Stomach smooth muscle (tissue), 2 donors: ENCODE measurements around the gene VTN.

Experiments
- H3K27ac ChIP-seq: one replicate; pipeline ENCODE4 v1.7.0; 2013; ENCODE audit warnings: mild to moderate bottlenecking, low read length, inconsistent platforms
- H3K27me3 ChIP-seq, 2 donors: one replicate each; pipeline ENCODE4 v1.7.0; 2013; ENCODE audit warnings: low read length in 2 of 2; ENCODE audit not compliant: insufficient read depth in 2 of 2, control insufficient read depth in 1 of 2
- H3K36me3 ChIP-seq, 2 donors: one replicate each; pipeline ENCODE4 v1.7.0; 2013; ENCODE audit warnings: low read length in 2 of 2; ENCODE audit not compliant: control insufficient read depth in 2 of 2, insufficient read depth in 2 of 2
- H3K4me1 ChIP-seq: one replicate; pipeline ENCODE4 v1.7.0; 2013; ENCODE audit warnings: low read length; ENCODE audit not compliant: control insufficient read depth, insufficient read depth
- H3K4me3 ChIP-seq, 2 donors: one replicate each; pipeline ENCODE4 v1.7.0; 2013; ENCODE audit warnings: low read length in 2 of 2
- H3K9ac ChIP-seq, 2 donors: one replicate each; pipeline ENCODE4 v1.7.0; 2013; ENCODE audit warnings: low read length in 2 of 2, mild to moderate bottlenecking in 1 of 2
- H3K9me3 ChIP-seq, 2 donors: one replicate each; pipeline ENCODE4 v1.7.0; 2013; ENCODE audit warnings: low read length in 2 of 2; ENCODE audit not compliant: control insufficient read depth in 2 of 2
- donor health status: healthy.
- donor health status: Pancreatic carcinoma.

VTN gene

DNA sequence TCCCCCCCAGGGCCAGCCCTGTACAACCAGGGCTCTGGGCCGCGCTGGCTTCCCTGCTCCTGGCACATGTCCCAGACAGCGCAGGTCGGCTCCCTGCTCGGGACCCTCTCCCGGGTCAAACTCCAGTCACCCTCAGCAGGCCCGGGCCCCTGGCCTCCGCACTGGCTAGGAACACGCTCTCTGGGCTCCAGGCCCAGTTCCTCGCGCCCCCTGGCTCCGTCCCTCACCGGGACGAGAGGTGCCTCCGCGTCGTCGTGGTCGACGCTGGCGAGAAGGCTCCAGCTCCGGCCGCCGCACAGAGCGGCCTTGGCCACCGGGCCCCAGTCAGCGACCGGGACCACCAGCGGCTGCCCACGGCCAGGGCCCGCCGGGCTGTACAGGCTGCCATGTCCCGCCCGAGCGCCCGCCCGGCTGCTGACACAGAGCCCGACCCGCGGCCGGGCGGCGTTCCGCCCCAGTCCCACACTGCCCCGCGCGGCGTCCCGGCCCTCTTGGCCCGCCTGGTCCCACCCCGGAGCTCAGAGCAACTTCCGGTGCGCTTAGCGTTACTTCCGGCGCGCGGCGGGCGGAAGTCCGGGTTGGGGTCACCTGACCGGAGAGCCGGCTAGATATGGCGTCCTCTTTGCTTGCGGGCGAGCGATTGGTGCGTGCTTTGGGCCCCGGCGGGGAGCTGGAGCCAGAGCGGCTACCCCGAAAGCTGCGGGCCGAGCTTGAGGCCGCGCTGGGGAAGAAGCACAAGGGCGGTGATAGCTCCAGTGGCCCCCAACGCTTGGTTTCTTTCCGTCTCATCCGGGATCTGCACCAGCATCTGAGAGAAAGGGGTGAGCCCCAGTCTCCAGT is 12.8 kb downstream of the VTN start, which contains the start of gene POLDIP2:
Gene POLDIP2, minus strand, starts transcription at position 467 of the 840 bp plus-strand sequence. Its CDS starts 79 bp downstream, at position 388.
- Histone ChIP-seq H3K9ac (peak within 1 kb of the TSS; percentile 92 to 97), H3K9me3 (no peaks in the 10 kb centered on the region), H3K27me3 (no peaks in the 10 kb centered on the region), H3K36me3 (peaks cover 41 to 42% of the 10 kb centered on the region in 2 donors), H3K27ac (peak within 1 kb of the TSS; percentile 82), H3K4me1 (peaks cover 25% of the 10 kb centered on the region), H3K4me3 (peak within 1 kb of the TSS; percentile 85 to 97)

DNA sequence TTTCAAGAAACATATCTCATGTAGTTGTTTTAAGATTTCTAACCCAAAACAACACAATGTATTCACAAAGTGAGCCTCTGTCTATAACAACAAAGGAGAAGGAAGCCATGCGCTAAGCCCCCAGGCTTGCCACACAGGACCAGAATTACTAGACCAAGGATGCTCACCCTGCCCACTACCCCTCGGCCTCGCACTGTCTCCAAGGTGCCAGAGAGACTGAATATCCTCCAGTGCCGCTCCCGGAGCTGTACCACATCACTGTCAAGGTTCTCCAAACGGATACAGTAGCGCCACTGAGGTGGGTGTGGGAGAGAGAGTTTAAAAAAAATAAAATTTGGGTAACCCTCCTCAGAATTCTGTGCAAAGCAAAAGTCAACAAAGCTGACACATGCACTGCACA is 19.8 kb downstream of the VTN start:
- Histone ChIP-seq H3K27me3 (no peaks in the 10 kb centered on the region), H3K27ac (no peak overlapping the region), H3K9ac (no peak overlapping the region), H3K36me3 (peaks cover 70 to 81% of the 10 kb centered on the region in 2 donors), H3K9me3 (no peaks in the 10 kb centered on the region), H3K4me1 (peaks cover 3% of the 10 kb centered on the region), H3K4me3 (no peak overlapping the region)

GRCh38 chr17:28348979-28349378 is 21.1 kb downstream of the VTN start:
- Histone ChIP-seq H3K9me3 (no peaks in the 10 kb centered on the region), H3K27ac (no peak overlapping the region), H3K4me3 (no peak overlapping the region), H3K4me1 (peaks cover 3% of the 10 kb centered on the region), H3K9ac (no peak overlapping the region), H3K36me3 (peaks cover 64 to 84% of the 10 kb centered on the region in 2 donors), H3K27me3 (no peaks in the 10 kb centered on the region)

GRCh38 chr17:28347261-28347891 is 22.7 kb downstream of the VTN start:
- Histone ChIP-seq H3K27me3 (no peaks in the 10 kb centered on the region), H3K9me3 (no peaks in the 10 kb centered on the region), H3K4me1 (peaks cover 3% of the 10 kb centered on the region), H3K36me3 (peaks cover 66 to 86% of the 10 kb centered on the region in 2 donors), H3K4me3 (no peak overlapping the region), H3K9ac (no peak overlapping the region), H3K27ac (no peak overlapping the region)

DNA sequence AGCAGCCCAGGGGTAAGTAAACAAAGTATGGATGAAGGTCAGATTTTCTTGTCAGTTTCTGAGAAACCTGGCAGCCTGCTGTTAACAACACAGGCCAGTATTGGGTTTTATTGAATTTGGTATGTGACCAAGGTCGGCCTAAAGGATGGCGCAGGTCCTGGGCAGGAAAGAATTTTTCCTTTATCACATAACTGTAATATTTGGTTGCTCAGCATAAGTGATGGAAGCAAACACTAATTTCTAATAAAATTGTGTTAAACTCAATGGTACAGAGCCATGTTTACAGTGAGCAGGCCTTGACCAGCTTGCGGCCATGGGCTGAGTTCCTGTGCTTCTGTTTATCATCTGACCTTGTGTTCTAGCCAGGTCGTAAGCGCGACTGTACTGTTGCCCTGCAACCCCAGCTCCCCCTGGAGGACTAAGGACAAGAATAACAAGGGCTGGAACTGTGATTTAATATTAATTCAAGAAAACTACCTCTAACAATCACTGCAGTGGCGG is 23.3 kb downstream of the VTN start:
- Histone ChIP-seq H3K4me1 (peaks cover 3% of the 10 kb centered on the region), H3K4me3 (no peak overlapping the region), H3K9me3 (no peaks in the 10 kb centered on the region), H3K27ac (no peak overlapping the region), H3K36me3 (peaks cover 69 to 88% of the 10 kb centered on the region in 2 donors), H3K27me3 (no peaks in the 10 kb centered on the region), H3K9ac (no peak overlapping the region)

GRCh38 chr17:28346199-28346580 is 23.9 kb downstream of the VTN start:
- Histone ChIP-seq H3K27me3 (no peaks in the 10 kb centered on the region), H3K4me3 (no peak overlapping the region), H3K4me1 (peaks cover 3% of the 10 kb centered on the region), H3K9ac (no peak overlapping the region), H3K27ac (no peak overlapping the region), H3K36me3 (peaks cover 69 to 88% of the 10 kb centered on the region in 2 donors), H3K9me3 (no peaks in the 10 kb centered on the region)

DNA sequence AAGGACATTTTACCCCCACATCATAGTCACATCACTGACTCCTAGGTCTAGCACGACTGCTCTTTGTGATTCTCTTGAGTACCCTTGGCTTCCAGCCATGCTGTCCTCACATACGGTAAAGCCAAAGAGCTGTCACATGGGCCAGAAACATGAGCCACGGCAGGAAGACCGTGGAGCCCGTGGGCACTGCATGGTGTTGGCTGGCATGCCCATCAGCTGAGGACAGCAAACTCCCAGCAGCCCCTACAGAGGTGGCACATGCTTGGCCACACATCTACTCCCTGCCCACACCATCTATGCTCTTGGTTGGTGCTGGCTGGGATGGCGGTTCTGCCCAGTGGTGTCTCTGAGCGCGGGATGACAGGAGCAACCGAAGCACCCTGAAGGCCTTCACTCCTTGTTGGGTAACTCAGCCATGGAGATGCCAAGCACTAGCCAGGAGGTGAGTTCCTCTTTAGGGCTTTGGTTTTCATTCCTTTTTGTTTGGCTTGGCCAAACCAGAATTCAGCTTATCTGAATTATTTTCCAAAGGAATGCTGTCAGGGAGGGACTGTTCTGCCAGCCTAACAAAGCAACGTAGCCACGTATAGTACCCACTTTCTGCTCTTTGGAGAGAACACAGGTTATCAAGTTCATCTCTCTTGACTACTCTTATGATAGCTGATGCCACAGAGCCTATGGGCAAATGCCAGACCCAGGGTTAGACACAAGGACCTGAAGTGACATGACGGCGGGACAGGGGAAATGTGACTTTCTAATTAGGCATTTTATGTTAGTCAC is 24.5 kb downstream of the VTN start:
- Histone ChIP-seq H3K36me3 (peaks cover 65 to 87% of the 10 kb centered on the region in 2 donors), H3K27me3 (no peaks in the 10 kb centered on the region), H3K4me3 (no peak overlapping the region), H3K9me3 (no peaks in the 10 kb centered on the region), H3K27ac (no peak overlapping the region), H3K9ac (no peak overlapping the region), H3K4me1 (peaks cover 3% of the 10 kb centered on the region)

DNA sequence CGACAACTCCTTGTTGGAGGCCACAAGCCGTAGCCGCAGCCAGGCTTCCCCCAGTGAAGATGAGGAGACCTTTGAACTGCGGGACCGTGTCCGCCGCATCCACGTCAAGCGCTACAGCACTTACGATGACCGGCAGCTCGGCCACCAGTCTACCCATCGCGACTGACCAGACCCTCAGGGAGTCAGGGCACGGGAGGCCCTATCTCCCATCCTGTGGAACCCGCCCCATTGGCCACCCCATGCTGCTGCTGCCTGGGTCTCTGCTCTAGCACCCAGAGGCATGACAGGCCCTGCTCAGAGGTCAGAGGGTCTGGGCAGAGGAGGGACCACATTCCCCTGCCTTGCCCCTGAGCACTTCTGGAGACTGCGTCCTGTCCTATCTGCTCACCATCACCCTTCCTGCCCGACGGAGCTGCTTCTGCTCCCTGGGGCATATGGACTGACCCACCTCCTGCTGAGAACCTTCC is 25.6 kb downstream of the VTN start:
- Histone ChIP-seq H3K27ac (no peak overlapping the region), H3K9ac (no peak overlapping the region), H3K27me3 (no peaks in the 10 kb centered on the region), H3K4me1 (peaks cover 3% of the 10 kb centered on the region), H3K4me3 (no peak overlapping the region), H3K9me3 (no peaks in the 10 kb centered on the region), H3K36me3 (peaks cover 59 to 81% of the 10 kb centered on the region in 2 donors)

DNA sequence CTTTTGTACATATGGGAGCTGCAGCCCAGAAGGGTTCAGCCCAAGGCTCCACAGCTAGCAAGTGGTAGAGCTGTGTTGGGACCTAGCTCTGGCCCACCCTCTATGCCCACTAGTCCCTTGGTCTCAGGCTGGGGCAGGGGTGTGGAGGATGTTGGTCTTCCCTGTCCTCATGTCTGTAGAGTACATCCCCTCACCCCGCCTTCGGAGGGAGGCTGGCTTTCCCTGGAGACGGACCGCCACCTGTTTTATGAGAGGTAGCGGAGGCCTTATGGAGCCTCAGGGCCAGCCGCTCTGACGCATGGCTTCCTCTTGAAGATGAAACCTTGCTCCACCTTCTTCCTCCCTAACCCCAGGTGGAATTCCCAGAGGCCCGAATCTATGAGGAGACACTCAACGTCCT is 26.1 kb downstream of the VTN start:
- H3K4me1 ChIP-seq: peaks cover 3% of the 10 kb centered on the region
- peaks cover 57 to 78% of the 10 kb centered on the region in 2 donors for H3K36me3 ChIP-seq
- no peak overlapping the region for H3K4me3 ChIP-seq
- no peaks in the 10 kb centered on the region for H3K27me3 ChIP-seq
- no peak overlapping the region for H3K9ac ChIP-seq
- no peak overlapping the region for H3K27ac ChIP-seq
- no peaks in the 10 kb centered on the region for H3K9me3 ChIP-seq

DNA sequence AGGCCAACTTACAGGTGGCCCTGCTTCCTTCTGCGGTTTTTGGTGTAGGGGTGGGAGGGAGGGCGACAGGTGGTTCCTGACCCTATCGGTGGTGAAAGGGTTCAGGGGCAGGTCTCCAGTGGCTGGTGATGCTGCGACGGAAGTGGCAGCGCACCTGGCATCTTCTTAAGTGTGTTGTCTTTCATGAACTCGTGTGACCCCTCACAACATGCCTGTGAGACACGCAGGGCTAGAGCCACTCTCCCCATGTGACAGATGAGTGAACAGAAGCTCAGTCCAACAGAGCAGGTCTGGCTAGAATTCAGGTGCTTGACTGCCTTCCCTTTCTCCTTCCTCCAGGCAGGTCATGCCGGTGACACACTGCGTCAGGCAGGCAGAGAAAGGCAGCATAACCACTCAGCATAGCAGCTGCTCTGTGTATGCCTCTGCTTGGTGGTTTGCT is 26.6 kb downstream of the VTN start:
- Histone ChIP-seq H3K4me3 (no peak overlapping the region), H3K9me3 (no peaks in the 10 kb centered on the region), H3K9ac (no peak overlapping the region), H3K4me1 (peaks cover 3% of the 10 kb centered on the region), H3K36me3 (peaks cover 52 to 73% of the 10 kb centered on the region in 2 donors), H3K27me3 (no peaks in the 10 kb centered on the region), H3K27ac (no peak overlapping the region)
